Panc1 (cell line): ENCODE data around the gene ANO4. TPM values are rescaled to one million over a fixed set of nuclear protein-coding genes. Genes with fewer than 3 reads are reported as not detected.

Experiments
- ATAC-seq: fragments of 200-7000 bp; cut with Tn5 transposase; 2 replicates; pipeline ENCODE4 v1.9.1; 2020; ENCODE audit warnings: mild to moderate bottlenecking, moderate library complexity
- Bru-seq: library from RNA; stranded (reverse); fragments of 400-500 nt; gene quantifications from one replicate; lab custom pipeline; 2021; lab: Mats Ljungman, UMichigan
- BruChase-seq, 2 experiments: library from RNA; stranded (reverse); fragments of 400-500 nt; gene quantifications; one replicate each; lab custom pipeline; 2021; lab: Mats Ljungman, UMichigan
- BruUV-seq: library from RNA; stranded (reverse); fragments of 400-500 nt; replicated peaks from 2 replicates; lab custom pipeline; 2021; lab: Mats Ljungman, UMichigan
- CTCF ChIA-PET: fragments of 300-600 bp; sonication (Branson Sonifier 250); formaldehyde crosslinking; loops from one replicate; lab custom pipeline; 2022; ENCODE audit warnings: antibody characterized with exemption; lab: Charles Lee
- POLR2A ChIA-PET: fragments of 300-600 bp; sonication (Branson Sonifier 250); formaldehyde crosslinking; loops from one replicate; lab custom pipeline; 2022; ENCODE audit warnings: antibody characterized with exemption; lab: Charles Lee
- DNase-seq: peaks from one replicate; pipeline ENCODE4 v3.0.0-alpha.2; 2010; ENCODE audit warnings: low read depth, low spot score
- H3K27ac ChIP-seq: 2 replicates; pipeline ENCODE4 v1.5.1; 2011; ENCODE audit warnings: mild to moderate bottlenecking, low read length, inconsistent platforms
- H3K27me3 ChIP-seq: fragments of 200-500 bp; sonication (Bioruptor generic); 2 replicates; pipeline ENCODE4 v1.6.0; 2014; ENCODE audit warnings: low read length, inconsistent platforms; ENCODE audit not compliant: control insufficient read depth, insufficient read depth
- H3K36me3 ChIP-seq: fragments of 200-500 bp; sonication (Bioruptor generic); 2 replicates; pipeline ENCODE4 v1.5.1; 2014; ENCODE audit warnings: inconsistent platforms, mild to moderate bottlenecking, low read length, moderate library complexity; ENCODE audit not compliant: control insufficient read depth, insufficient read depth
- H3K4me1 ChIP-seq: 2 replicates; pipeline ENCODE4 v1.5.1; 2011; ENCODE audit warnings: inconsistent platforms, mild to moderate bottlenecking, low read length, moderate library complexity; ENCODE audit not compliant: control insufficient read depth, insufficient read depth
- H3K4me3 ChIP-seq, 2 experiments: 2 replicates each; pipeline ENCODE4 v1.5.1; 2011 to 2012; ENCODE audit warnings: low read depth in 2 of 2, low read length in 2 of 2, mild to moderate bottlenecking in 2 of 2, inconsistent platforms in 1 of 2, moderate library complexity in 1 of 2
- H3K9me3 ChIP-seq: fragments of 200-500 bp; sonication (Bioruptor generic); 2 replicates; pipeline ENCODE4 v1.5.1; 2014; ENCODE audit warnings: low read depth, mild to moderate bottlenecking, inconsistent platforms, low read length, moderate library complexity; ENCODE audit not compliant: control insufficient read depth, insufficient read depth
- CTCF ChIP-seq: fragments of 450-650 bp; IDR thresholded peaks from 2 replicates; pipeline ENCODE4 v1.5.1; 2017; ENCODE audit warnings: mild to moderate bottlenecking
- POLR2AphosphoS5 ChIP-seq: IDR thresholded peaks from 2 replicates; pipeline ENCODE4 v1.6.1; 2012; ENCODE audit warnings: mild to moderate bottlenecking, low read depth, low read length, moderate library complexity
- SIN3A ChIP-seq: IDR thresholded peaks from 2 replicates; pipeline ENCODE4 v1.6.1; 2012; ENCODE audit warnings: low read depth, mild to moderate bottlenecking, low read length, moderate library complexity, borderline replicate concordance; ENCODE audit not compliant: insufficient read depth
- TCF7L2 ChIP-seq: IDR thresholded peaks from 2 replicates; pipeline ENCODE4 v1.6.1; 2011; ENCODE audit warnings: mild to moderate bottlenecking, low read depth, low read length, inconsistent platforms
- in situ Hi-C: cut with HindIII; loops from 2 replicates; pipeline ENCODE4 v1.10.0; 2016; ENCODE audit warnings: low sequenced_read_pairs, low pct_unique_long_range_greater_than_20kb
- intact Hi-C: fragments of 100-400 bp; cut with micrococcal nuclease; formaldehyde crosslinking; loops from one replicate; pipeline ENCODE4 v1.10.0; 2022; ENCODE audit not compliant: unreplicated experiment
- long read RNA-seq: library from polyadenylated mRNA; unstranded; transcript quantifications from one replicate; pipeline ENCODE4 v2.0.0, GENCODE V29; 2021; ENCODE audit not compliant: unreplicated experiment
- polyA plus RNA-seq: library from polyadenylated mRNA; unstranded; fragments of >200 nt; gene quantifications from one replicate; pipeline ENCODE4 v1.2.1, GENCODE V29; 2012; ENCODE audit warnings: missing spikeins; ENCODE audit not compliant: insufficient read length
- total RNA-seq: library from RNA; stranded (reverse); gene quantifications from one replicate; pipeline ENCODE4 v1.2.1, GENCODE V29; 2021; ENCODE audit not compliant: unreplicated experiment
- TF ChIP-seq, protein P1 (sequence below), 2 experiments: IDR thresholded peaks; 2 replicates each; pipeline ENCODE4 v1.6.1; 2011 to 2012; ENCODE audit warnings: low read depth in 2 of 2, control low read depth in 1 of 2, low read length in 1 of 2, mild to moderate bottlenecking in 1 of 2, moderate library complexity in 1 of 2; ENCODE audit not compliant: insufficient read depth in 1 of 2

The ANO4 gene
- total RNA-seq (not detected), Bru-seq, nascent RNA (percentile 11 among the genes with signal in this experiment), BruChase-seq, experiment 1, labeled RNA remaining after a 2-hour chase (percentile 17 among the genes with signal in this experiment), BruChase-seq, experiment 2, labeled RNA remaining after a 6-hour chase (percentile 9 among the genes with signal in this experiment)
- polyA plus RNA-seq, result not detected
- long read RNA-seq, result 0 reads

- TF ChIP-seq CTCF (no peak), SIN3A (no peak), POLR2AphosphoS5 (no peak), TCF7L2 (no peak)
- TF ChIP-seq, protein P1, sequence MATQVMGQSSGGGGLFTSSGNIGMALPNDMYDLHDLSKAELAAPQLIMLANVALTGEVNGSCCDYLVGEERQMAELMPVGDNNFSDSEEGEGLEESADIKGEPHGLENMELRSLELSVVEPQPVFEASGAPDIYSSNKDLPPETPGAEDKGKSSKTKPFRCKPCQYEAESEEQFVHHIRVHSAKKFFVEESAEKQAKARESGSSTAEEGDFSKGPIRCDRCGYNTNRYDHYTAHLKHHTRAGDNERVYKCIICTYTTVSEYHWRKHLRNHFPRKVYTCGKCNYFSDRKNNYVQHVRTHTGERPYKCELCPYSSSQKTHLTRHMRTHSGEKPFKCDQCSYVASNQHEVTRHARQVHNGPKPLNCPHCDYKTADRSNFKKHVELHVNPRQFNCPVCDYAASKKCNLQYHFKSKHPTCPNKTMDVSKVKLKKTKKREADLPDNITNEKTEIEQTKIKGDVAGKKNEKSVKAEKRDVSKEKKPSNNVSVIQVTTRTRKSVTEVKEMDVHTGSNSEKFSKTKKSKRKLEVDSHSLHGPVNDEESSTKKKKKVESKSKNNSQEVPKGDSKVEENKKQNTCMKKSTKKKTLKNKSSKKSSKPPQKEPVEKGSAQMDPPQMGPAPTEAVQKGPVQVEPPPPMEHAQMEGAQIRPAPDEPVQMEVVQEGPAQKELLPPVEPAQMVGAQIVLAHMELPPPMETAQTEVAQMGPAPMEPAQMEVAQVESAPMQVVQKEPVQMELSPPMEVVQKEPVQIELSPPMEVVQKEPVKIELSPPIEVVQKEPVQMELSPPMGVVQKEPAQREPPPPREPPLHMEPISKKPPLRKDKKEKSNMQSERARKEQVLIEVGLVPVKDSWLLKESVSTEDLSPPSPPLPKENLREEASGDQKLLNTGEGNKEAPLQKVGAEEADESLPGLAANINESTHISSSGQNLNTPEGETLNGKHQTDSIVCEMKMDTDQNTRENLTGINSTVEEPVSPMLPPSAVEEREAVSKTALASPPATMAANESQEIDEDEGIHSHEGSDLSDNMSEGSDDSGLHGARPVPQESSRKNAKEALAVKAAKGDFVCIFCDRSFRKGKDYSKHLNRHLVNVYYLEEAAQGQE (IDR thresholded peaks at IDR 0.05; ENCODE audit: insufficient read depth in 1 of 2, low read depth in 2 of 2, low read length in 1 of 2), result no peak
- ChIA-PET CTCF (no interaction called here), POLR2A (interaction anchor here (0.6 kb wide), 1 partner anchor 103 kb away, joined by 3 read pairs; no protein-coding TSS in a partner anchor)
- ATAC-seq (no peak; the same call in 1 of the 2 replicates), DNase-seq (no peak)
- Histone ChIP-seq H3K27me3 (peaks cover 22% of the 10 kb centered on the region), H3K27ac (no peak within 1 kb of the TSS), H3K9me3 (no peaks in the 10 kb centered on the region), H3K4me1 (no peaks in the 10 kb centered on the region; the same call in 1 of the 2 replicates), H3K4me3 (0 out of 4 replicates have a peak within 1 kb of the TSS, but pooled peaks of 1 of the 2 experiments have one; percentile 14), H3K36me3 (no peaks in the 10 kb centered on the region)
- intact Hi-C loops, result no loop called here
- in situ Hi-C loops, result no loop called here
- BruUV-seq, result no TSS peak
Observed at GRCh38 chr12:100794441-100795173, at the start of gene ANO4. Gene ANO4 (plus strand): TSS chr12:100794776. CDS start chr12:100901786, 107,010 bp downstream.

GRCh38 chr12:100745378-100746071, 49.1 kb upstream of the ANO4 start:
- ATAC-seq (no peak), DNase-seq (no peak)
- ChIA-PET CTCF (no interaction called here), POLR2A (no interaction called here)
- no peak for TF ChIP-seq CTCF
- TF ChIP-seq, protein P1 (IDR thresholded peaks at IDR 0.05; ENCODE audit: insufficient read depth in 1 of 2, low read depth in 2 of 2, low read length in 1 of 2), result no peak
- no peak for TF ChIP-seq SIN3A
- no peak for TF ChIP-seq POLR2AphosphoS5
- TF ChIP-seq TCF7L2, result no peak
- intact Hi-C loops, result no loop called here
- no peaks in the 10 kb centered on the region for H3K9me3 ChIP-seq
- H3K27me3 ChIP-seq, result no peaks in the 10 kb centered on the region
- H3K27ac ChIP-seq, result no peak overlapping the region
- no TSS peak for BruUV-seq
- in situ Hi-C loops, result no loop called here
- no peaks in the 10 kb centered on the region for H3K4me1 ChIP-seq
- H3K36me3 ChIP-seq, result no peaks in the 10 kb centered on the region
- no peak overlapping the region for H3K4me3 ChIP-seq
